Renal cortical epithelial cell (primary cell): ENCODE data around the gene TC2N. TPM values are rescaled to one million over a fixed set of nuclear protein-coding genes. Genes with fewer than 3 reads are reported as not detected.
A peak's percentile ranks its signal among the peaks of the same experiment; 100 is the strongest.
"Not testable (repeated sequence)": the region's sequence is repeated elsewhere in the genome, so short reads cannot be mapped to it uniquely, and the experiment has no call there.

Experiments used
- DNase-seq: peaks from one replicate; pipeline ENCODE4 v3.0.0-alpha.2; 2011; ENCODE audit warnings: low read depth
- total RNA-seq: library from RNA; depleted of rRNA; stranded (reverse); fragments of >200 nt; gene quantifications from 2 replicates; pipeline ENCODE4 v1.2.3, GENCODE V29; 2014

TC2N gene
- total RNA-seq, result 4.6 and 18.4 TPM in 2 replicates

- DNase-seq, result no peak
Measured at GRCh38 chr14:91867316-91867988, at the start of gene TC2N. TSS of gene TC2N (minus strand) at chr14:91867536. CDS start at chr14:91813769, 53,767 bp downstream.

GRCh38 chr14:91912035-91912434 is 44.7 kb upstream of the TC2N start:
- no peak for DNase-seq

DNA sequence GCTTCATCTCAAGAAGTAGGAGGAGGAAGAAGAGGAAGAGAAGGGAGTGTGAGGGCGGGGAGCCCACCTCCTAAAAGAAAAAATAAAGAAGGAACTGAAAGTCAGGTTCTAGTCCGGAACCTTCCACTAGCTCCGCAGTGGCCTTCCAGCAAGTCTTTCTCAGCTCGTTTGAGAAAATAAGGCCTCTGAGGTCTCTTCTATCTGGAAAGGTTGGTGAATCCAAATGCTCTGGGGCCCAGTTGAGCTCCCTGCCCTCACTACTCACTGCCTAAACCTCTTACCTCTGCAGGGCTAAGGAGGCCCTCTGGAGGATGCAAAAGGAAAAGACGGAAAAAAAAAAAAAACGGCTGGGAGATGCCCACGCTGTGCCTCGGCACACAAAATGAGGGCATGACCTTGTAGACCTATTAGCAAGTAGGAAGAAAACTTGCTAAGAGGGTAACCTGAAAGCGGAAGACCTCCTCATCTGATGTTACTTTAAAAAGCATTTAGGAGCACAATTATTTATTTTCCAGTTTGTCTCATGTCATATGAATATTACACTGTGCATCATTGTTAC is 44.2 kb upstream of the TC2N start:
- peak; percentile 55 for DNase-seq

- DNase-seq, result no peak
Measured at GRCh38 chr14:91910196-91910595, 42.9 kb upstream of the TC2N start.

GRCh38 chr14:91906374-91906773 is 39.0 kb upstream of the TC2N start:
- DNase-seq, result no peak

DNA sequence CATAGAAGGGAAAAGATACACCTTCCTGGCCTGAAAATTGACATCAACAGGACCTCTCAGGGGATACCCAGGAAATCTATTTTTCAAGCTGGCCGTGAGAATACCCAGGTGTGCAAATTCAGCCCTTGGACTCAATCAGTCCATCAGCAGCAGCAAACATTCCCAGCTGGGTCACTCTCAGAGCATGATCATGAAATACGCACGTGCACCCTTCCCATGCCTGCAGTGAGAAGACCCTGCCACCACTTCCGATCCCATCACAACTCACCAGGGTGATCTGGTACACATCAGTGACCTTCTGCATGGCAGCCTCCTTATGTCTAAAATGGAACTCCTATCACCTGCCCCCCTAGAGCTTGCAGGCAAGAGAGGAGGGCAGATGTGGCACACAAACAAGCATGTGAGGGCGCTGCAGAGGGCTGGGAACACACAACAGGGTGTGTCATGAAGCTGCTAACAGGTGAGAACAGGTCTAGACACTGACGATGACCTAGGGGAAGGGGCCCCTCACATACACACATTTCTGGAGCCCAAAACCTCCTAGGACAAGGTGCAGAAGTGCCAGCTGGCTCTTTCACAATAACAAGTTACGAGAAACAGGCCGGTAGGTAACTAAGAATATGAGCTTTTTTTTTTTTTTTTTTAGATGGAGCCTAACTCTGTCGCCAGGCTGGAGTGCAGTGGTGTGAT is 37.8 kb upstream of the TC2N start:
- DNase-seq, result no peak

DNA sequence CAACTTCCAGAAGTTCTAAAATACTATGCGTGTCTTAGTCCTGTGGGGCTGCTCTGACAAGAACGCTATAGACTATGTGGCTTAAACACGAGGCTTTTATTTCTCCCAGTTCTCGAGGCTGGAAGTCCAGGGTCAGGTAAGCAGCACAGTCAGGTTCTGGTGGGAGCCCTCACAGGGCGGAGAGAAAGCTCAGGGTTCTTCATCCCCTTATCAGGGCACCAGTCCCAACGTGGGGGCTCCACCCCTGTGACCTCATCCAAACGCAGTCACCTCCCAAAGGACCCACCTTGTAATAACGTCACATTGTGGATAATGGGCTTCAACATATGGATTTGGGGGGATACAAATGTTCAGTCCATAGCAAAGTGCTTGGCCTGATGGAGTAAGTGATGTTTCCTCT is 37.1 kb upstream of the TC2N start:
- DNase-seq, result no peak

DNA sequence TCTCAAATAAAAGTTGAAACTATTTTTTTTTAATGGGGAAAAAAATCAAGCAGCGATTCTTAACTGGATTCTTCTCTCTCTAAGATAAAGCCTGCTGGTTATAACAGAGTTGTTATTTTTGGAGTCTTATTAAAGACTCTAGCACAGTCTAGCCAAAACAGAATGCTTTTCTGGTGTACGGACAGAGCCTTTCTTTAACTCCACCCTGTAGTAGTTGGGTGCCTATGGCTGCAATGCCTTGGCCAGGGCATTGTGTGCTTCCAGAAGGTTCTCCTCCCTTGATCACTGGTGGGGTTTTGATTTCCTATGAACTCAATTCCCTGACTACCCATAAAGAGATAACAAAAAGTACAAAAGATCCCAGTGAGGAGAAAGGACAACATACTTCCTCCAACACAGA is 35.7 kb upstream of the TC2N start:
- no peak for DNase-seq

DNA sequence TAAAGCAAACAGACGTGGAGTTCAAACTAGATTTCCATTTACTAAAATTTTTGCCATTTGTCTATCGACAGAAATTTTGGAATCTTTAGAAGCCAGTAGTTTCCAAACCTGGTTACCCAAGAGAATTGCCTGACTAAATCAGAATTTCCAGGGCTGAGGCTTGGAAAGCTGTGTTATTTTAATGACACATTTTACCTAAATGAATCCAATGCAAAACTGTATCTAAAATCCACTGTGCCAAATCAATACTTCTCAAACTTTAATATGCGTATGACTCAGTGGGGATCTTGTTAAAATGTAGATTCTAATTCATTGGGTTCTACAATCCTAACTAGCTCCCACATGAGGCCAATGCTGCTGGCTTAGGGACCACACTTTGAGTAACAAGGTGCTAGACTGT is 35.0 kb upstream of the TC2N start:
- no peak for DNase-seq

- no peak for DNase-seq
Measured at GRCh38 chr14:91901449-91902226, 34.3 kb upstream of the TC2N start.

DNA sequence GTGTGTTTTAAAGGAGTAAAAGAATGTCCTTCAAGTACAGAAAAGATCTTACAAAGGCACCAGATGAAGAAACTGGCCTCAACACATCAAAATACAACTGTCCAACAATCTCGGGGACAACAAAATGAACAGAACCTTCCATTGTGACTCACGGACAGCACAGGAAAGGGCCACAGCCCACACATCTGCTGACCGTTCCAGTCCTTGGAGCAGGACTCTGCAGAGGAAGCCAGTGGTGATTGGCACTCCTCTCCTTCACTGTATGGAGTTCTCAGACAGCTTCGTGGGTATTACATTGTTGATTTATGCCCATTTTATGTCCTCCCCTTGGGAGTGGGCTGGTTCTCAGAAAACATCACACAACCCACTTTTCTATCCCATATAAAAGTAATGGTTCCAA is 32.5 kb upstream of the TC2N start:
- no peak for DNase-seq

GRCh38 chr14:91899213-91899612 is 31.9 kb upstream of the TC2N start:
- peak; percentile 16 for DNase-seq

DNA sequence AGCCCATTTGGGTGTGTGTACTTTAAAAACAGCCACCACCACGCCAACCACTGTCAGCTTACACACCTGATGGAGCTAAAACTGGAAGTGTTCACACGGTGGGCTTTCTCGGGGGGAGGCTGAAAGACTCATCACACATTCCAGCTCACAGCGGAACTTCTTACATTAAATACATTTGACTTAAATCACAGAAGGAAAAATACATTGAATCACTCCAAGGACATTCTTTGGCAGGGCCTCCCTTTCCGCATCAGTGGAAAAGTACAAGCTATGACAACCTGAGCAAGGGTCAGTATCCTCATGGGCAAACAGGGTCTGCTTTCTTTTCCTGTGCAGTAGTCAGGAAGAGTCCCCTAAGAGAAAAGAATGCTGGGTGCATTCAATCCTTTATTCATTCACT is 31.0 kb upstream of the TC2N start:
- DNase-seq, result peak; percentile 49

DNA sequence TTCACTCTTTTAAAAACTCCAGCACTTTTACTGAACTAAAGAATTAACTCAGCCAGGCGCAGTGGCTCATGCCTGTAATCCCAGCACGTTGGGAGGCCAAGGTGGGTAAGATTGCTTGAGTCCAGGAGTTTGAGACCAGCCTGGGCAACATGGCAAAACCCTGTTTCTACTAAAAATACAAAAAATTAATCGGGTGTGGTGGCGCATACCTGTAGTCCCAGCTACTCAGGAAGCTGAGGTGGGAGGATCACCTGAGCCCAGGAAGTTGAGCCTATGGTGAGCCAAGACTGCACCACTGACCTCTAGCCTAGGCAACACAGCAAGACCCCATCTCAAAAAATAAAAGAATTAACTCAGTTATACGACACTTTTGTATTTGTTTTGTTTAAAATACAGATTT is 30.4 kb upstream of the TC2N start:
- DNase-seq, result not testable (repeated sequence)

- DNase-seq, result peak; percentile 92
Measured at GRCh38 chr14:91897106-91897701, 29.9 kb upstream of the TC2N start.

GRCh38 chr14:91896419-91896818 is 29.1 kb upstream of the TC2N start:
- no peak for DNase-seq

DNA sequence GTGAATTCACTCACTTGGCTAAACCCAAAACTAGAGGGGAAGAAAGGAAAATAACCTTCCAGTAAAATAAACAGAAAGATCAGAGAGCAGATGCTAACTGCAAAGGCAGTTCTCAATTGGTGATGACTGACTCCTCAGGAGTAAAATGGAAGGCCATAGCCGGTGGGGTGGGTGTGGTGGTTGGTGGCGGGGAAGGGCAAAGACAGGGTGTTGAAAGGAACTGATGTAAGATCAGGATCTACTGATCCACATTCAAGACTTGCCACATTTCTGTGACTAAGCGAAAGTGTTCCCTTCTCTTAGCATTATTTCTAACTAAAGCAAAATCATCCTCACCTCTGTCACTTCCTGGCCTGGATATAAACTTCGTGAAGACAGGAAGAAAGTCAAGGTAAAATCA is 26.3 kb upstream of the TC2N start:
- no peak for DNase-seq

GRCh38 chr14:91893007-91893406 is 25.7 kb upstream of the TC2N start:
- DNase-seq, result no peak

GRCh38 chr14:91891721-91892220 is 24.4 kb upstream of the TC2N start:
- DNase-seq, result no peak

DNA sequence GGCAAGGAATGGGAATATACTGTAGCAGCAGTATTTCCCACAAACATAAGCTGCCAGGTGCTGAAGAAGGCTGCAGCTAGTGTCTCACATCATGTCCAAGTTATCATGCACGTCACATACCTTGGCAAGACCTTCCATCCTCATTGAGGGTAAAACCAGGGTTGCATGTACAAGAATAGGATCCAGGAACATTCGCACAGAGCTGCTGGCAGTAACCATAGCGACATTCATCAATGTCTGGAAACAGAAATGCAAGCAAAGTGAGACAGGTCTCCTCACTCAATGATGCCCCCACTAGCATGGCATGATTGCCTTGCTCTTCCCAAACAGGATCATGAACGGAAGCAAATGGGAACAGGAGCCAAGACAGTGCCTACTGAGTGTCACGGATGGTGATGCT is 23.8 kb upstream of the TC2N start:
- no peak for DNase-seq

GRCh38 chr14:91890291-91890749 is 23.0 kb upstream of the TC2N start:
- DNase-seq, result no peak
